H1 (cell line): ENCODE results near the gene SIPA1L2. TPM values are rescaled to one million over a fixed set of nuclear protein-coding genes. Genes with fewer than 3 reads are reported as not detected.

ENCODE experiments used
- CTCF ChIA-PET: fragments of 300-600 bp; sonication (Branson Sonifier 250); formaldehyde crosslinking; loops from one replicate; lab custom pipeline; 2021; ENCODE audit not compliant: partially characterized antibody; lab: Charles Lee
- POLR2A ChIA-PET: fragments of 300-600 bp; sonication (Branson Sonifier 250); formaldehyde crosslinking; loops from one replicate; lab custom pipeline; 2021; ENCODE audit warnings: inconsistent platforms; ENCODE audit not compliant: partially characterized antibody; lab: Charles Lee
- DNase-seq, 2 experiments: peaks; one replicate each; pipeline versions ENCODE4 v3.0.0 to v3.0.0-alpha.2; 2010 to 2022; ENCODE audit warnings: low spot score in 2 of 2, low read depth in 1 of 2, mixed read lengths in 1 of 2
- FAIRE-seq: peaks from 2 replicates; lab custom pipeline; 2011; peaks lifted over from hg19 to GRCh38; lab: Jason Lieb, UNC
- H2AFZ ChIP-seq: 2 replicates; pipeline ENCODE4 v1.8.1; 2012; ENCODE audit warnings: low read length, inconsistent platforms
- H2AK5ac ChIP-seq: 2 replicates; pipeline ENCODE4 v1.6.1; 2013; ENCODE audit warnings: low read depth, low read length
- H2BK120ac ChIP-seq: replicated peaks from 2 replicates; pipeline ENCODE3; 2013; ENCODE audit warnings: low read depth, low read length, inconsistent platforms
- H2BK12ac ChIP-seq: 2 replicates; pipeline ENCODE4 v1.6.1; 2013; ENCODE audit warnings: low read depth, low read length
- H2BK15ac ChIP-seq: 2 replicates; pipeline ENCODE4 v1.6.1; 2013; ENCODE audit warnings: low read length
- H2BK20ac ChIP-seq: 2 replicates; pipeline ENCODE4 v1.6.1; 2013; ENCODE audit warnings: low read length
- H2BK5ac ChIP-seq: 2 replicates; pipeline ENCODE4 v1.6.1; 2013; ENCODE audit warnings: low read depth, low read length
- H3K14ac ChIP-seq: 2 replicates; pipeline ENCODE4 v1.6.1; 2013; ENCODE audit warnings: inconsistent platforms; ENCODE audit not compliant: insufficient read length
- H3K18ac ChIP-seq: 2 replicates; pipeline ENCODE4 v1.6.1; 2013; ENCODE audit warnings: low read length; ENCODE audit errors: extremely low read depth
- H3K23ac ChIP-seq: 2 replicates; pipeline ENCODE4 v1.6.1; 2013; ENCODE audit warnings: inconsistent platforms; ENCODE audit not compliant: insufficient read length
- H3K23me2 ChIP-seq: 2 replicates; pipeline ENCODE4 v1.6.1; 2013; ENCODE audit warnings: low read depth, low read length
- H3K27ac ChIP-seq: 2 replicates; pipeline ENCODE4 v1.6.1; 2011; ENCODE audit warnings: low read depth, low read length, inconsistent platforms
- H3K27me3 ChIP-seq, 4 experiments: replicated peaks in 1 of 4; 1 replicate in 1 of 4; 2 replicates in 3 of 4; pipeline versions ENCODE4 v1.6.1 to v1.8.1; 2011 to 2013; ENCODE audit warnings: low read length in 3 of 4, mild to moderate bottlenecking in 3 of 4, inconsistent platforms in 2 of 4, mixed read lengths in 2 of 4, moderate library complexity in 1 of 4; ENCODE audit not compliant: control insufficient read depth in 3 of 4, insufficient read depth in 3 of 4; ENCODE audit errors: extremely low read depth in 1 of 4
- H3K36me3 ChIP-seq, 4 experiments: 2 replicates each; pipeline versions ENCODE4 v1.6.1 to v1.8.1; 2011 to 2013; ENCODE audit warnings: mild to moderate bottlenecking in 4 of 4, low read length in 3 of 4, moderate library complexity in 2 of 4, control low read depth in 1 of 4, inconsistent platforms in 1 of 4; ENCODE audit not compliant: insufficient read depth in 4 of 4, control insufficient read depth in 2 of 4
- H3K4ac ChIP-seq: replicated peaks from 2 replicates; pipeline ENCODE3; 2013; ENCODE audit warnings: low read length, low read depth, mixed read lengths, inconsistent platforms; ENCODE audit not compliant: insufficient read length
- H3K4me1 ChIP-seq, 4 experiments: replicated peaks in 1 of 4; 1 replicate in 1 of 4; 2 replicates in 3 of 4; pipeline versions ENCODE4 v1.6.1 to v1.8.1; 2011 to 2013; ENCODE audit warnings: low read length in 3 of 4, inconsistent platforms in 2 of 4, mixed read lengths in 1 of 4; ENCODE audit not compliant: insufficient read depth in 4 of 4, control insufficient read depth in 3 of 4
- H3K4me2 ChIP-seq, 2 experiments: 2 replicates each; pipeline versions ENCODE4 v1.6.1 to v1.8.1; 2011 to 2013; ENCODE audit warnings: low read depth in 2 of 2, low read length in 2 of 2, control low read depth in 1 of 2, inconsistent platforms in 1 of 2, mild to moderate bottlenecking in 1 of 2; ENCODE audit not compliant: insufficient read depth in 1 of 2
- H3K4me3 ChIP-seq, 4 experiments: fragments of 200-600, 300-600 bp in 1 of 4; sonication (generic), shearing (Covaris generic), sonication (Bioruptor Twin) in 1 of 4; 2 replicates each; pipeline versions ENCODE4 v1.5.1 to v1.8.1; 2011 to 2016; ENCODE audit warnings: low read length in 4 of 4, low read depth in 3 of 4, control low read depth in 2 of 4, inconsistent platforms in 2 of 4, mild to moderate bottlenecking in 2 of 4, mixed read lengths in 1 of 4, moderate library complexity in 1 of 4; ENCODE audit not compliant: insufficient read depth in 2 of 4; ENCODE audit errors: extremely low read depth in 1 of 4
- H3K56ac ChIP-seq: replicated peaks from 2 replicates; pipeline ENCODE3; 2013; ENCODE audit warnings: low read depth, mild to moderate bottlenecking, mixed read lengths, low read length, inconsistent platforms; ENCODE audit not compliant: insufficient read length
- H3K79me1 ChIP-seq: 2 replicates; pipeline ENCODE4 v1.6.1; 2013; ENCODE audit warnings: low read depth, low read length, control low read depth
- H3K79me2 ChIP-seq, 2 experiments: 2 replicates each; pipeline versions ENCODE4 v1.6.1 to v1.8.1; 2012 to 2013; ENCODE audit warnings: low read length in 2 of 2, mild to moderate bottlenecking in 2 of 2, inconsistent platforms in 1 of 2; ENCODE audit not compliant: insufficient read depth in 2 of 2, control insufficient read depth in 1 of 2
- H3K9ac ChIP-seq, 4 experiments: replicated peaks in 1 of 4; 1 replicate in 1 of 4; 2 replicates in 3 of 4; pipeline versions ENCODE4 v1.6.1 to v1.8.1; 2011 to 2013; ENCODE audit warnings: low read depth in 3 of 4, low read length in 3 of 4, control low read depth in 2 of 4, mild to moderate bottlenecking in 2 of 4, moderate library complexity in 2 of 4, inconsistent platforms in 1 of 4; ENCODE audit errors: extremely low read depth in 1 of 4
- H3K9me3 ChIP-seq, 2 experiments: 2 replicates each; pipeline versions ENCODE4 v1.6.1 to v1.8.1; 2012 to 2013; ENCODE audit warnings: mild to moderate bottlenecking in 2 of 2, moderate library complexity in 2 of 2, control low read depth in 1 of 2, inconsistent platforms in 1 of 2, low read depth in 1 of 2, low read length in 1 of 2, mixed read lengths in 1 of 2; ENCODE audit not compliant: insufficient read depth in 2 of 2
- H4K20me1 ChIP-seq, 2 experiments: replicated peaks in 1 of 2; 2 replicates each; pipeline versions ENCODE3 to v1.8.1; 2011 to 2013; ENCODE audit warnings: inconsistent platforms in 2 of 2, low read length in 2 of 2, mild to moderate bottlenecking in 1 of 2; ENCODE audit not compliant: insufficient read depth in 2 of 2, control insufficient read depth in 1 of 2
- H4K5ac ChIP-seq: 2 replicates; pipeline ENCODE4 v1.6.1; 2013; ENCODE audit warnings: low read length, low read depth, mixed read lengths, inconsistent platforms; ENCODE audit not compliant: insufficient read length
- H4K8ac ChIP-seq: 2 replicates; pipeline ENCODE4 v1.8.0; 2013; ENCODE audit warnings: mild to moderate bottlenecking, moderate library complexity, low read length, inconsistent platforms; ENCODE audit not compliant: insufficient read depth; ENCODE audit errors: extremely low read depth
- H4K91ac ChIP-seq: replicated peaks from 2 replicates; pipeline ENCODE3; 2013; ENCODE audit warnings: low read length, mixed read lengths, inconsistent platforms; ENCODE audit not compliant: insufficient read length
- JUND ChIP-seq: IDR thresholded peaks from 2 replicates; pipeline ENCODE4 v1.6.1; 2011; ENCODE audit warnings: mild to moderate bottlenecking, improper control_type of control experiment, low read length
- SIRT6 ChIP-seq: IDR thresholded peaks from one replicate; pipeline ENCODE4 v1.7.1; 2012; ENCODE audit warnings: low read length, inconsistent platforms
- TEAD4 ChIP-seq: IDR thresholded peaks from 2 replicates; pipeline ENCODE4 v1.6.1; 2012; ENCODE audit warnings: low read depth, low read length, inconsistent platforms, mixed read lengths
- WGBS, 2 experiments: shearing (Covaris generic) in 1 of 2; methylation state at CpG; one replicate each; pipeline versions ENCODE4 v1.1.6 to v1.1.7; 2013 to 2015; ENCODE audit warnings: low lambda C conversion rate in 2 of 2, mixed read lengths in 2 of 2, inconsistent platforms in 1 of 2, low coverage in 1 of 2, missing lambda C conversion rate in 1 of 2; ENCODE audit not compliant: insufficient replicate concordance in 2 of 2, insufficient coverage in 1 of 2, insufficient read length in 1 of 2; ENCODE audit errors: extremely low coverage in 1 of 2, missing lambda C conversion rate in 1 of 2; 5-methylcytosine and 5-hydroxymethylcytosine counted together
- polyA plus RNA-seq, 7 experiments: library from polyadenylated mRNA; depleted of rRNA in 3 of 7; stranded (reverse) in 5 of 7; unstranded in 2 of 7; fragments of >200 nt in 5 of 7; fragments of 200-250 nt in 2 of 7; gene quantifications; 1 replicate in 5 of 7; 2 replicates in 1 of 7; 4 replicates in 1 of 7; pipeline versions ENCODE4 v1.2.1 to v1.2.3, GENCODE V29; 2011 to 2013; ENCODE audit warnings: missing spikeins in 2 of 7, mixed read lengths in 2 of 7
- total RNA-seq: library from RNA; stranded (reverse); fragmentation: NEBNext Ultra II Directional; extraction: Animal tissue kit (Norgen Biotek cat#: 25700); gene quantifications from 2 replicates; pipeline ENCODE4 v1.2.1, GENCODE V29; 2021

The SIPA1L2 gene
- total and polyA plus RNA-seq, 2 of the 8 experiments (the other 6 are each of a cell fraction or from before 2014, with no cell fraction given) = 7.7 to 13.2 TPM

- Histone ChIP-seq H2BK15ac (no peak overlapping the region), H3K18ac (no peak overlapping the region), H3K9me3 (no peaks in the 10 kb centered on the region), H2BK12ac (no peak overlapping the region), H3K27me3 (no peaks in the 10 kb centered on the region), H3K4me2 (no peak overlapping the region), H3K23me2 (no peaks in the 10 kb centered on the region), H3K4me1 (no peaks in the 10 kb centered on the region; a peak in 1 of 7 replicates), H3K4me3 (no peak overlapping the region), H2AK5ac (no peak overlapping the region), H4K91ac (no peak overlapping the region), H3K79me1 (no peaks in the 10 kb centered on the region), H3K23ac (no peak overlapping the region), H3K14ac (no peak overlapping the region), H3K4ac (no peak overlapping the region), H3K56ac (no peak overlapping the region), H3K9ac (no peak overlapping the region), H2BK20ac (no peak overlapping the region), H3K27ac (no peak overlapping the region), H4K8ac (no peak overlapping the region), H4K5ac (no peak overlapping the region), H4K20me1 (no peaks in the 10 kb centered on the region), H3K79me2 (no peaks in the 10 kb centered on the region; a peak in 1 of 4 replicates), H2BK120ac (no peak overlapping the region), H2AFZ (no peak overlapping the region), H2BK5ac (no peak overlapping the region), H3K36me3 (no peaks in the 10 kb centered on the region)
- TF ChIP-seq TEAD4 (peak; percentile 42; the same call in 1 of the 2 replicates), SIRT6 (no peak), JUND (no peak)
- POLR2A ChIA-PET = interaction anchor here (0.9 kb wide), 1 partner anchor 34 kb away, joined by 3 read pairs; no protein-coding TSS in a partner anchor
- no peak for DNase-seq
- CTCF ChIA-PET = interaction anchor here (1.2 to 4.3 kb wide), 2 partner anchors 11 to 36 kb away, joined by 4 to 22 read pairs; no protein-coding TSS in a partner anchor
- no peak for FAIRE-seq
- 89% methylated on average over 3 of the region's 3 CpGs; no CpG with 5 or more reads in 1 of the 2 experiments for WGBS, 2 experiments
Observed at GRCh38 chr1:232591344-232591743, 38.6 kb downstream of the SIPA1L2 start.
